H9 (cell line): ENCODE measurements around the gene GORASP1. TPM values are rescaled to one million over a fixed set of nuclear protein-coding genes. Genes with fewer than 3 reads are reported as not detected.

Experiments used
- DNase-seq: peaks from one replicate; pipeline ENCODE4 v3.0.0-alpha.2; 2017
- H2AFZ ChIP-seq: one replicate; pipeline ENCODE4 v1.6.1; 2013; ENCODE audit warnings: mild to moderate bottlenecking, low read length, control low read depth, moderate library complexity
- H2AK5ac ChIP-seq: 2 replicates; pipeline ENCODE4 v1.6.1; 2013; ENCODE audit warnings: low read length, control low read depth, mixed read lengths; ENCODE audit not compliant: insufficient read length
- H2BK120ac ChIP-seq: one replicate; pipeline ENCODE4 v1.6.1; 2013; ENCODE audit warnings: low read depth, mild to moderate bottlenecking, low read length, control low read depth, inconsistent platforms; ENCODE audit not compliant: poor library complexity, severe bottlenecking
- H2BK12ac ChIP-seq: 2 replicates; pipeline ENCODE4 v1.6.1; 2013; ENCODE audit warnings: low read length, control low read depth, mixed read lengths, low read depth; ENCODE audit not compliant: insufficient read length
- H2BK15ac ChIP-seq: 2 replicates; pipeline ENCODE4 v1.6.1; 2013; ENCODE audit warnings: low read depth, low read length, control low read depth
- H2BK20ac ChIP-seq: one replicate; pipeline ENCODE4 v1.6.1; 2013; ENCODE audit warnings: low read depth, mild to moderate bottlenecking, low read length, control low read depth, inconsistent platforms; ENCODE audit not compliant: poor library complexity, severe bottlenecking
- H2BK5ac ChIP-seq: 2 replicates; pipeline ENCODE4 v1.6.1; 2013; ENCODE audit warnings: low read length, control low read depth, mixed read lengths; ENCODE audit not compliant: insufficient read length
- H3K14ac ChIP-seq: 2 replicates; pipeline ENCODE4 v1.6.1; 2013; ENCODE audit warnings: low read length, control low read depth; ENCODE audit not compliant: insufficient read depth
- H3K18ac ChIP-seq: 2 replicates; pipeline ENCODE4 v1.6.1; 2013; ENCODE audit warnings: low read depth, mild to moderate bottlenecking, mixed read lengths, low read length, control low read depth; ENCODE audit not compliant: insufficient read length
- H3K23ac ChIP-seq: 2 replicates; pipeline ENCODE4 v1.6.1; 2013; ENCODE audit warnings: low read length, control low read depth, mixed read lengths, low read depth; ENCODE audit not compliant: insufficient read length
- H3K23me2 ChIP-seq: 2 replicates; pipeline ENCODE4 v1.6.1; 2013; ENCODE audit warnings: low read depth, mild to moderate bottlenecking, mixed read lengths, low read length, control low read depth; ENCODE audit not compliant: insufficient read length, poor library complexity, severe bottlenecking
- H3K27ac ChIP-seq: 2 replicates; pipeline ENCODE4 v1.5.1; 2013; ENCODE audit warnings: low read length, control low read depth, mixed read lengths, low read depth; ENCODE audit not compliant: insufficient read length
- H3K27me3 ChIP-seq: 2 replicates; pipeline ENCODE4 v1.6.1; 2013; ENCODE audit warnings: low read length, control low read depth, inconsistent platforms; ENCODE audit not compliant: insufficient read depth
- H3K4ac ChIP-seq: 2 replicates; pipeline ENCODE4 v1.6.1; 2013; ENCODE audit warnings: low read depth, mild to moderate bottlenecking, control low read depth, inconsistent platforms, low read length, moderate library complexity
- H3K4me1 ChIP-seq: 2 replicates; pipeline ENCODE4 v1.6.1; 2013; ENCODE audit warnings: low read length, control low read depth, inconsistent platforms; ENCODE audit not compliant: insufficient read depth
- H3K4me2 ChIP-seq: 2 replicates; pipeline ENCODE4 v1.6.1; 2013; ENCODE audit warnings: low read length, control low read depth, mixed read lengths; ENCODE audit not compliant: insufficient read length, insufficient read depth
- H3K56ac ChIP-seq: 2 replicates; pipeline ENCODE4 v1.6.1; 2013; ENCODE audit warnings: low read depth, mild to moderate bottlenecking, mixed read lengths, low read length, control low read depth; ENCODE audit not compliant: insufficient read length
- H3K79me1 ChIP-seq: 2 replicates; pipeline ENCODE4 v1.6.1; 2013; ENCODE audit warnings: low read depth, mild to moderate bottlenecking, moderate library complexity, low read length, control low read depth, inconsistent platforms; ENCODE audit not compliant: insufficient read depth, poor library complexity, severe bottlenecking
- H3K79me2 ChIP-seq: 2 replicates; pipeline ENCODE4 v1.6.1; 2013; ENCODE audit warnings: low read length, control low read depth, inconsistent platforms; ENCODE audit not compliant: insufficient read depth
- H3K9ac ChIP-seq: 2 replicates; pipeline ENCODE4 v1.6.1; 2013; ENCODE audit warnings: low read length, control low read depth, mixed read lengths; ENCODE audit not compliant: insufficient read length; ENCODE audit errors: extremely low read depth
- H3K9me3 ChIP-seq: one replicate; pipeline ENCODE4 v1.6.1; 2013; ENCODE audit warnings: low read depth, low read length, inconsistent platforms; ENCODE audit not compliant: control insufficient read depth
- H3T11ph ChIP-seq: one replicate; pipeline ENCODE4 v1.6.1; 2013; ENCODE audit warnings: mild to moderate bottlenecking, low read length, control low read depth, inconsistent platforms
- H4K20me1 ChIP-seq: one replicate; pipeline ENCODE4 v1.6.1; 2013; ENCODE audit not compliant: control insufficient read depth, insufficient read length, insufficient read depth
- H4K5ac ChIP-seq: 2 replicates; pipeline ENCODE4 v1.6.1; 2013; ENCODE audit warnings: low read depth, mild to moderate bottlenecking, mixed read lengths, low read length, control low read depth; ENCODE audit not compliant: insufficient read length
- H4K8ac ChIP-seq: replicated peaks from 2 replicates; pipeline ENCODE4 v1.6.1; 2013; ENCODE audit warnings: low read length, control low read depth, mixed read lengths, low read depth; ENCODE audit not compliant: insufficient read length
- H4K91ac ChIP-seq: 2 replicates; pipeline ENCODE4 v1.6.1; 2013; ENCODE audit warnings: low read depth, mild to moderate bottlenecking, moderate library complexity, mixed read lengths, low read length, control low read depth; ENCODE audit not compliant: insufficient read length
- H3K27ac Mint-ChIP-seq, 3 experiments: 2 replicates in 2 of 3; 3 replicates in 1 of 3; pipeline ENCODE4 v1.8.0; 2020 to 2021; ENCODE audit warnings: mixed read lengths in 3 of 3, mild to moderate bottlenecking in 1 of 3, moderate library complexity in 1 of 3
- H3K27me3 Mint-ChIP-seq: 2 replicates; pipeline ENCODE4 v1.8.0; 2021; ENCODE audit warnings: low read depth, mild to moderate bottlenecking, moderate library complexity, mixed read lengths
- H3K36me3 Mint-ChIP-seq, 3 experiments: 2 replicates in 2 of 3; 3 replicates in 1 of 3; pipeline ENCODE4 v1.8.0; 2020 to 2021; ENCODE audit warnings: low read depth in 3 of 3, mixed read lengths in 3 of 3; ENCODE audit not compliant: insufficient read depth in 1 of 3
- H3K4me1 Mint-ChIP-seq, 2 experiments: 2 replicates each; pipeline ENCODE4 v1.8.0; 2020; ENCODE audit warnings: mixed read lengths in 2 of 2
- H3K4me3 Mint-ChIP-seq, 2 experiments: 2 replicates in 1 of 2; 3 replicates in 1 of 2; pipeline ENCODE4 v1.8.0; 2020 to 2021; ENCODE audit warnings: mild to moderate bottlenecking in 2 of 2, mixed read lengths in 2 of 2, moderate library complexity in 1 of 2
- H3K9me3 Mint-ChIP-seq, 2 experiments: 2 replicates in 1 of 2; 3 replicates in 1 of 2; pipeline ENCODE4 v1.8.0; 2020; ENCODE audit warnings: mild to moderate bottlenecking in 2 of 2, mixed read lengths in 2 of 2, moderate library complexity in 1 of 2
- WGBS: extraction: QIAGEN DNeasy Blood & Tissue Kit; methylation state at CpG from one replicate; pipeline ENCODE4 v1.1.7; 2013; ENCODE audit warnings: missing lambda C conversion rate, low lambda C conversion rate, mixed read lengths; ENCODE audit not compliant: insufficient read length; ENCODE audit errors: extremely low coverage; 5-methylcytosine and 5-hydroxymethylcytosine counted together
- total RNA-seq: library from RNA; stranded (reverse); gene quantifications from 2 replicates; pipeline ENCODE4 v1.2.1, GENCODE V29; 2021
- TF ChIP-seq, protein P1 (sequence below): fragments of 200-600 bp; sonication (generic); conservative IDR thresholded peaks from 3 replicates; pipeline ENCODE4 v1.8.0; 2021; ENCODE audit warnings: antibody characterized with exemption, mild to moderate bottlenecking

Gene GORASP1
- total RNA-seq, 1 experiment from 2014 or later: 37.4 TPM

DNA sequence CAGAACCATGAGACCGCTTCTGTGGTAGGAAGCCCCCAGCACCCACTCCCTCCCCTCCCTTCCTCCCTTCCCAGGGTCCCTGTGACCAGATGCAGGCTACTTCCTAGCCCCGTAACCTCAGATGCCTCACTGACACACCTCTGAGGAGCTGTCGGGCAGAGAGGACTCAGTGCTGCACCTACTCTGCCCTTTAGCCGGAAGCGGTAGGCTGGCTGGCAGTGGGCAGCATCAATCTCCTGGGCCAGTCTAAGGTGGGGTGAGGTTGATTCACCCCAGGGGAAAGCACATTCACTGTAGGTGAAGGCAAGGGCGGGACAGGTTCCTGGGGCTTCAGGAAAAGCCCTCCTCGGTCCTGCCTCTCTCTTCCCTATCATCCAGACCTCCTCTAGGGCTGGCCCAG is 26.9 kb upstream of the GORASP1 start:
- Mint-ChIP-seq H3K4me1 (peaks cover 2 to 5% of the 10 kb centered on the region in 2 experiments; a peak in 1 of 4 replicates), H3K36me3 (no peaks in the 10 kb centered on the region), H3K4me3 (no peak overlapping the region), H3K9me3 (no peaks in the 10 kb centered on the region), H3K27me3 (no peaks in the 10 kb centered on the region), H3K27ac (no peak overlapping the region)
- no peak overlapping the region for H2AFZ ChIP-seq
- H2AK5ac ChIP-seq: no peak overlapping the region
- no peak overlapping the region for H4K5ac ChIP-seq
- no peaks in the 10 kb centered on the region for H3K27me3 ChIP-seq
- TF ChIP-seq, protein P1, sequence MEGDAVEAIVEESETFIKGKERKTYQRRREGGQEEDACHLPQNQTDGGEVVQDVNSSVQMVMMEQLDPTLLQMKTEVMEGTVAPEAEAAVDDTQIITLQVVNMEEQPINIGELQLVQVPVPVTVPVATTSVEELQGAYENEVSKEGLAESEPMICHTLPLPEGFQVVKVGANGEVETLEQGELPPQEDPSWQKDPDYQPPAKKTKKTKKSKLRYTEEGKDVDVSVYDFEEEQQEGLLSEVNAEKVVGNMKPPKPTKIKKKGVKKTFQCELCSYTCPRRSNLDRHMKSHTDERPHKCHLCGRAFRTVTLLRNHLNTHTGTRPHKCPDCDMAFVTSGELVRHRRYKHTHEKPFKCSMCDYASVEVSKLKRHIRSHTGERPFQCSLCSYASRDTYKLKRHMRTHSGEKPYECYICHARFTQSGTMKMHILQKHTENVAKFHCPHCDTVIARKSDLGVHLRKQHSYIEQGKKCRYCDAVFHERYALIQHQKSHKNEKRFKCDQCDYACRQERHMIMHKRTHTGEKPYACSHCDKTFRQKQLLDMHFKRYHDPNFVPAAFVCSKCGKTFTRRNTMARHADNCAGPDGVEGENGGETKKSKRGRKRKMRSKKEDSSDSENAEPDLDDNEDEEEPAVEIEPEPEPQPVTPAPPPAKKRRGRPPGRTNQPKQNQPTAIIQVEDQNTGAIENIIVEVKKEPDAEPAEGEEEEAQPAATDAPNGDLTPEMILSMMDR: no peak
- H3T11ph ChIP-seq: no peak overlapping the region
- WGBS: no CpG with 5 or more reads among the region's 7 CpGs
- no peak for DNase-seq
- no peak overlapping the region for H3K18ac ChIP-seq
- no peak overlapping the region for H3K4ac ChIP-seq
- H3K79me1 ChIP-seq: no peaks in the 10 kb centered on the region
- no peaks in the 10 kb centered on the region for H3K23me2 ChIP-seq
- H2BK15ac ChIP-seq: no peak overlapping the region
- no peaks in the 10 kb centered on the region for H3K9me3 ChIP-seq
- H3K23ac ChIP-seq: no peak overlapping the region
- no peak overlapping the region for H4K91ac ChIP-seq
- no peak overlapping the region for H4K8ac ChIP-seq
- H2BK12ac ChIP-seq: no peak overlapping the region
- no peaks in the 10 kb centered on the region for H3K4me1 ChIP-seq
- H2BK20ac ChIP-seq: no peak overlapping the region
- H3K4me2 ChIP-seq: no peak overlapping the region
- H3K27ac ChIP-seq: no peak overlapping the region
- no peaks in the 10 kb centered on the region for H3K79me2 ChIP-seq
- no peak overlapping the region for H2BK120ac ChIP-seq
- H4K20me1 ChIP-seq: no peaks in the 10 kb centered on the region
- H3K9ac ChIP-seq: no peak overlapping the region
- no peak overlapping the region for H2BK5ac ChIP-seq
- no peak overlapping the region; the same call in 1 of the 2 replicates for H3K14ac ChIP-seq
- no peak overlapping the region for H3K56ac ChIP-seq
